ENCODE results near the gene FXYD6. TPM values are rescaled to one million over a fixed set of nuclear protein-coding genes. Genes with fewer than 3 reads are reported as not detected.
A peak's percentile ranks its signal among the peaks of the same experiment; 100 is the strongest.

FXYD6 gene
- total and polyA plus RNA-seq, 11 donors, result 24.6 to 54.0 (median 39.5) TPM

- ATAC-seq, result no peak
- H3K4me1 ChIP-seq, result peaks cover 7 to 81% (median 48%) of the 10 kb centered on the region in 12 donors
- WGBS, 4 donors, result 45 to 56% (median 51%) methylated on average over 11 of the region's 11 CpGs
Measured at GRCh38 chr11:117857734-117858414, 18.6 kb downstream of the FXYD6 start.

GRCh38 chr11:117855912-117856651 is 20.4 kb downstream of the FXYD6 start:
- peaks cover 0 to 3% (median 0%) of the 10 kb centered on the region in 9 donors for H3K36me3 ChIP-seq
- no peak overlapping the region for H3K4me3 ChIP-seq
- ATAC-seq (no peak), DNase-seq (peak in 3 of 5 donors; percentile 5 to 6 (median 5))
- no peak for TF ChIP-seq POLR2A (IDR thresholded peaks at IDR 0.05)
- no peak for TF ChIP-seq CTCF (IDR thresholded peaks at IDR 0.05)
- intact Hi-C loops (cut with DNase I), result no loop called here
- H3K27me3 ChIP-seq, result no peaks in the 10 kb centered on the region
- H3K9me3 ChIP-seq, result peaks cover 0 to 20% (median 11%) of the 10 kb centered on the region in 12 donors
- 71 to 83% (median 77%) methylated on average over 13 of the region's 13 CpGs for WGBS, 4 donors
- H3K27ac ChIP-seq, result peak overlapping the region in 3 of 12 donors; percentile 13 to 38 (median 31)
- peaks cover 0 to 70% (median 36%) of the 10 kb centered on the region in 12 donors for H3K4me1 ChIP-seq

More at GRCh38 chr11:117857734-117858414, 18.6 kb downstream of the FXYD6 start:
- Histone ChIP-seq H3K27ac (peak overlapping the region in 11 of 12 donors; percentile 20 to 76 (median 55)), H3K27me3 (no peaks in the 10 kb centered on the region), H3K9me3 (peaks cover 0 to 11% (median 4%) of the 10 kb centered on the region in 12 donors), H3K36me3 (peaks cover 0 to 3% (median 0%) of the 10 kb centered on the region in 9 donors), H3K4me3 (no peak overlapping the region)
- DNase-seq, result peak in 3 of 5 donors; percentile 20 to 29 (median 22)
- intact Hi-C loops (cut with DNase I), result no loop called here
- TF ChIP-seq POLR2A (IDR thresholded peaks at IDR 0.05) (no peak), CTCF (IDR thresholded peaks at IDR 0.05) (no peak)

- Histone ChIP-seq H3K4me3 (no peak overlapping the region), H3K4me1 (peaks cover 0 to 70% (median 34%) of the 10 kb centered on the region in 12 donors), H3K27me3 (no peaks in the 10 kb centered on the region), H3K9me3 (peaks cover 0 to 20% (median 11%) of the 10 kb centered on the region in 12 donors), H3K36me3 (peaks cover 0 to 3% (median 0%) of the 10 kb centered on the region in 9 donors), H3K27ac (peak overlapping the region in 4 of 12 donors; percentile 13 to 46 (median 34))
- no peak for TF ChIP-seq CTCF (IDR thresholded peaks at IDR 0.05)
- TF ChIP-seq POLR2A (IDR thresholded peaks at IDR 0.05), result no peak
- ATAC-seq (no peak), DNase-seq (peak in 4 of 5 donors; percentile 4 to 42 (median 10))
- intact Hi-C loops (cut with DNase I), result no loop called here
- 51 to 66% (median 57%) methylated on average over 12 of the region's 12 CpGs for WGBS, 4 donors
Measured at GRCh38 chr11:117855186-117855845, 21.1 kb downstream of the FXYD6 start.
